WTC11 (cell line): ENCODE data around the gene MTTP.

ENCODE experiments used
- ATF1 ChIP-seq: sonication (generic); formaldehyde crosslinking; IDR thresholded peaks from 2 replicates; pipeline ENCODE4 v1.8.1; 2023; ENCODE audit warnings: mild to moderate bottlenecking, moderate library complexity, missing genetic modification reagents
- CREB1 ChIP-seq: sonication (generic); formaldehyde crosslinking; IDR thresholded peaks from 2 replicates; pipeline ENCODE4 v1.8.0; 2023; ENCODE audit warnings: mild to moderate bottlenecking, missing genetic modification reagents
- JUN ChIP-seq: sonication (generic); formaldehyde crosslinking; IDR thresholded peaks from 2 replicates; pipeline ENCODE4 v1.8.0; 2023; ENCODE audit warnings: mild to moderate bottlenecking, missing genetic modification reagents
- NR1H2 ChIP-seq: sonication (generic); formaldehyde crosslinking; IDR thresholded peaks from 2 replicates; pipeline ENCODE4 v1.9.0; 2021; ENCODE audit warnings: mild to moderate bottlenecking, moderate library complexity, missing genetic modification reagents
- TF ChIP-seq, protein P1 (sequence below): fragments of 200-600 bp; IDR thresholded peaks from 2 replicates; pipeline ENCODE4 v1.8.0; 2022; ENCODE audit warnings: antibody characterized with exemption

DNA sequence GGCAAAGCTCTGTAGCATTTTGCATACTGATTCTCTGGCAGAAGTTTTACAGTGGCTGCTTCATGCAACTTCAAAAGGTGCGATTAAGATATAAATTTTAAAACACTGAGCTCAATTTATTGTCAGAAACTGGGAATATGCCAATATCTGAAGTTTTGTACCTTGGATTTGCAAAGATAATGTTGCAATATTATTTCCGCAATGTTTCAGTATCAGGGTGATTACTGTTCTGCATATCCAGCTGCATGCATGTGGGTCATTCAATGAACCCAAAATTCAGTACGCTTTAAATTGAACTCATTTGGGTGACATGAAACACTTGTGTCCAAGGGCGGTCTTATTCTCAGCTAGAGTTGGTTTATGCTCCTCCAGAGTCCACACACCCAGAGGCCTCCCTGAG lies 37.0 kb upstream of the MTTP start:
- TF ChIP-seq, protein P1, sequence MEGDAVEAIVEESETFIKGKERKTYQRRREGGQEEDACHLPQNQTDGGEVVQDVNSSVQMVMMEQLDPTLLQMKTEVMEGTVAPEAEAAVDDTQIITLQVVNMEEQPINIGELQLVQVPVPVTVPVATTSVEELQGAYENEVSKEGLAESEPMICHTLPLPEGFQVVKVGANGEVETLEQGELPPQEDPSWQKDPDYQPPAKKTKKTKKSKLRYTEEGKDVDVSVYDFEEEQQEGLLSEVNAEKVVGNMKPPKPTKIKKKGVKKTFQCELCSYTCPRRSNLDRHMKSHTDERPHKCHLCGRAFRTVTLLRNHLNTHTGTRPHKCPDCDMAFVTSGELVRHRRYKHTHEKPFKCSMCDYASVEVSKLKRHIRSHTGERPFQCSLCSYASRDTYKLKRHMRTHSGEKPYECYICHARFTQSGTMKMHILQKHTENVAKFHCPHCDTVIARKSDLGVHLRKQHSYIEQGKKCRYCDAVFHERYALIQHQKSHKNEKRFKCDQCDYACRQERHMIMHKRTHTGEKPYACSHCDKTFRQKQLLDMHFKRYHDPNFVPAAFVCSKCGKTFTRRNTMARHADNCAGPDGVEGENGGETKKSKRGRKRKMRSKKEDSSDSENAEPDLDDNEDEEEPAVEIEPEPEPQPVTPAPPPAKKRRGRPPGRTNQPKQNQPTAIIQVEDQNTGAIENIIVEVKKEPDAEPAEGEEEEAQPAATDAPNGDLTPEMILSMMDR: no peak
- TF ChIP-seq ATF1 (no peak), JUN (CRISPR knock-in tag) (no peak), CREB1 (no peak), NR1H2 (no peak)
